Testis (tissue), 3 donors: ENCODE results near the gene MAPKAPK3. TPM values are rescaled to one million over a fixed set of nuclear protein-coding genes. Genes with fewer than 3 reads are reported as not detected.

Experiments
- DNase-seq: peaks from one replicate; pipeline ENCODE4 v3.0.0-alpha.2; 2019
- H3K27ac ChIP-seq, 2 donors: fragments of 200-600 bp; sonication (generic); one replicate each; pipeline ENCODE4 v1.5.1; 2019
- H3K27me3 ChIP-seq: fragments of 200-600 bp; sonication (generic); one replicate; pipeline ENCODE4 v1.5.1; 2019
- H3K36me3 ChIP-seq: fragments of 200-600 bp; sonication (generic); one replicate; pipeline ENCODE4 v1.5.1; 2017; ENCODE audit warnings: low read depth; ENCODE audit errors: missing control alignments
- H3K4me1 ChIP-seq: fragments of 200-600 bp; sonication (generic); one replicate; pipeline ENCODE4 v1.5.1; 2019
- H3K4me3 ChIP-seq, 2 donors: fragments of 200-600 bp; sonication (generic); one replicate each; pipeline ENCODE4 v1.5.1; 2017 to 2019
- H3K9me3 ChIP-seq: fragments of 200-600 bp; sonication (generic); one replicate; pipeline ENCODE4 v1.5.1; 2017
- CTCF ChIP-seq, 3 experiments: fragments of 450-650 bp in 2 of 3; fragments of 200-600 bp in 1 of 3; sonication (generic) in 1 of 3; IDR thresholded peaks; one replicate each; pipeline ENCODE4 v1.5.1; 2016 to 2019; ENCODE audit warnings: antibody characterized with exemption in 3 of 3, mild to moderate bottlenecking in 2 of 3, moderate library complexity in 1 of 3
- POLR2A ChIP-seq: fragments of 450-650 bp; IDR thresholded peaks from one replicate; pipeline ENCODE4 v1.6.1; 2017; ENCODE audit warnings: antibody characterized with exemption, mild to moderate bottlenecking, moderate library complexity
- WGBS, 2 donors: methylation state at CpG; one replicate each; pipeline ENCODE4 v1.1.5; 2018; 5-methylcytosine and 5-hydroxymethylcytosine counted together
- intact Hi-C: fragments of 100-400 bp; cut with DNase I; formaldehyde crosslinking; loops from one replicate; pipeline ENCODE4 v1.15.1; 2023; ENCODE audit warnings: low total_unique reads
- polyA plus RNA-seq: library from polyadenylated mRNA; stranded (reverse); fragments of 350-450 nt; fragmentation: Illumina TruSeq; extraction: RNeasy Lipid Tissue Mini Kit (QIAGEN cat#74804); gene quantifications from one replicate; pipeline ENCODE4 v1.2.3, GENCODE V29; 2014; ENCODE audit warnings: low read depth, low replicate concordance; ENCODE audit not compliant: insufficient read depth
- total RNA-seq, 2 donors: library from RNA; depleted of rRNA; stranded (reverse); fragments of >200 nt; gene quantifications; one replicate each; pipeline ENCODE4 v1.2.3, GENCODE V29; 2016

MAPKAPK3 gene
- total and polyA plus RNA-seq, 3 donors from 2014 or later: 19.1 to 27.1 (median 21.4) TPM

GRCh38 chr3:50630394-50630793 lies 13.4 kb downstream of the MAPKAPK3 start:
- no peaks in the 10 kb centered on the region for H3K36me3 ChIP-seq
- H3K27ac ChIP-seq: no peak overlapping the region
- H3K4me1 ChIP-seq: no peaks in the 10 kb centered on the region
- no peaks in the 10 kb centered on the region for H3K27me3 ChIP-seq
- TF ChIP-seq CTCF (IDR thresholded peaks at IDR 0.05) (no peak), POLR2A (no peak)
- no peak for DNase-seq
- WGBS, 2 donors: 90 to 96% methylated on average over 2 to 6 of the region's 6 CpGs
- no peak overlapping the region for H3K4me3 ChIP-seq
- intact Hi-C loops: no loop called here
- no peaks in the 10 kb centered on the region for H3K9me3 ChIP-seq

GRCh38 chr3:50630877-50631276 lies 13.9 kb downstream of the MAPKAPK3 start:
- no peak for DNase-seq
- no peaks in the 10 kb centered on the region for H3K27me3 ChIP-seq
- no peak overlapping the region for H3K27ac ChIP-seq
- no peak overlapping the region for H3K4me3 ChIP-seq
- H3K9me3 ChIP-seq: no peaks in the 10 kb centered on the region
- no peaks in the 10 kb centered on the region for H3K36me3 ChIP-seq
- intact Hi-C loops: no loop called here
- H3K4me1 ChIP-seq: no peaks in the 10 kb centered on the region
- WGBS, 2 donors: 80 to 84% methylated on average over 7 of the region's 7 CpGs
- TF ChIP-seq POLR2A (no peak), CTCF (IDR thresholded peaks at IDR 0.05) (no peak)

- no peak overlapping the region for H3K4me3 ChIP-seq
- no peaks in the 10 kb centered on the region for H3K27me3 ChIP-seq
- no peak for DNase-seq
- no peak overlapping the region for H3K27ac ChIP-seq
- WGBS, 2 donors: 59 to 60% methylated on average over 5 of the region's 5 CpGs
- no peaks in the 10 kb centered on the region for H3K9me3 ChIP-seq
- TF ChIP-seq CTCF (IDR thresholded peaks at IDR 0.05) (no peak), POLR2A (no peak)
- no peaks in the 10 kb centered on the region for H3K36me3 ChIP-seq
- no peaks in the 10 kb centered on the region for H3K4me1 ChIP-seq
- intact Hi-C loops: no loop called here
Measured at GRCh38 chr3:50632450-50632849, 15.5 kb downstream of the MAPKAPK3 start.

- intact Hi-C loops: no loop called here
- no peaks in the 10 kb centered on the region for H3K27me3 ChIP-seq
- TF ChIP-seq POLR2A: no peak
- TF ChIP-seq CTCF (IDR thresholded peaks at IDR 0.05): no peak
- no peak overlapping the region for H3K4me3 ChIP-seq
- H3K9me3 ChIP-seq: no peaks in the 10 kb centered on the region
- DNase-seq: no peak
- no peaks in the 10 kb centered on the region for H3K36me3 ChIP-seq
- no peaks in the 10 kb centered on the region for H3K4me1 ChIP-seq
- no peak overlapping the region for H3K27ac ChIP-seq
- WGBS, 2 donors: 84 to 89% methylated on average over 5 of the region's 5 CpGs
Measured at GRCh38 chr3:50633230-50633790, 16.4 kb downstream of the MAPKAPK3 start.

GRCh38 chr3:50635066-50635465 lies 18.1 kb downstream of the MAPKAPK3 start:
- no peak for TF ChIP-seq CTCF (IDR thresholded peaks at IDR 0.05)
- TF ChIP-seq POLR2A: no peak
- H3K27ac ChIP-seq: no peak overlapping the region
- intact Hi-C loops: no loop called here
- H3K4me3 ChIP-seq: no peak overlapping the region
- H3K4me1 ChIP-seq: no peaks in the 10 kb centered on the region
- no peaks in the 10 kb centered on the region for H3K36me3 ChIP-seq
- H3K27me3 ChIP-seq: no peaks in the 10 kb centered on the region
- DNase-seq: no peak
- H3K9me3 ChIP-seq: no peaks in the 10 kb centered on the region
